Measurements from ENCODE around the gene TMEM63A.

TMEM63A gene

DNA sequence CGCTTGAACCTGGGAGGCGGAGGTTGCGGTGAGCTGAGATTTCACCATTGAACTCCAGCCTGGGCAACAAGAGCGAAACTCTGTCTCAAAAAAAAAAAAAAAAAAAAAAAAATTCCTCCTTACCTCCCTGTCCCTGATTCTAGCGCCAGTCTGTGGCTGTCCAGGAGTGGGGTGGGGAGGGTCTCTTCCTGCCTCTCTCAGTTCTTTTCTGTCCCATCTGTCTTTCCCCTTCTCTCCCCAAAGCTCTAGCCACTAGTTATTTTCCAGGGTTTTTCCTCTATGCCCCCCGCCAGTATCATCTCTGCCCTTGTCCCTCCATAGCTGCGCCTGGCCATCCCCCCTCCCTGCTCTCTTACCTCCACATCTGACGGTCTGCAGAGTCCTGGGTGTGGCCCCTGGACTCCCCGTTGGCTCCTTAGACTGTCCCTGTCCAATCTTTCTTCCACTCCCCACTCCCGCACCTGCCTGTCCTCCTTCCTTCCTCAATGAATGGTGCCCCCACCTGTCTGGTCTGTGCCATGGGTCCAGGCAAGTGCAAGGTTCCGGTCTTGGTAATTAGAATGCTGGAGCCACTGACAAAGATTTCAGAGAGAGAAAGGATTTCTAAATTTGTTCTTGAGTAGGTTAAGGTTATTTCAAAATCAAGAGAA, 1.6 kb upstream of the TMEM63A start:
- DNase-seq = no peak

GRCh38 chr1:225882694-225883615, 775 bp upstream of the TMEM63A start:
- no peak for DNase-seq

- no peak for DNase-seq
Measured at GRCh38 chr1:225881081-225881958, 860 bp downstream of the TMEM63A start.

DNA sequence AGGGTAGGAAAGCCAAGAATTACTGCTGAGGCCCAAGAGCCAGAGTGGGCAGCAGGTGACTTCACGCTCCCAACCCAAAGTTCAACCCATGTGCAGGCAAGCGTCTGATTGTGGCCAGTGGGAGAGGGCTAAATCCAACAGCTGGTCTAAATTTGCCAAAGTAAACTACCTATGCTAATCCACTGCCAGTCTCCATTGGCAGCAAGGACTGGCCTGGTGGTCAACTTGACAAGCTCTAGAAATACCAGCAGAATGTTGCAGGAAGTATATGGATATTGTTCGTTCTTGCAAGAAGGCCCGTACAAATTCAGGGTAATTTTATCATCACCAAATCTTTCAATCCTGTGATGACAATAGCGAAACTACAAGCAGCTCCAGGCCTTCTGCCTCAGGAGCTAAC, 1.5 kb downstream of the TMEM63A start:
- DNase-seq = no peak

GRCh38 chr1:225880222-225880588, 2.0 kb downstream of the TMEM63A start:
- DNase-seq = no peak

GRCh38 chr1:225879521-225880221, 2.5 kb downstream of the TMEM63A start:
- no peak for DNase-seq

DNA sequence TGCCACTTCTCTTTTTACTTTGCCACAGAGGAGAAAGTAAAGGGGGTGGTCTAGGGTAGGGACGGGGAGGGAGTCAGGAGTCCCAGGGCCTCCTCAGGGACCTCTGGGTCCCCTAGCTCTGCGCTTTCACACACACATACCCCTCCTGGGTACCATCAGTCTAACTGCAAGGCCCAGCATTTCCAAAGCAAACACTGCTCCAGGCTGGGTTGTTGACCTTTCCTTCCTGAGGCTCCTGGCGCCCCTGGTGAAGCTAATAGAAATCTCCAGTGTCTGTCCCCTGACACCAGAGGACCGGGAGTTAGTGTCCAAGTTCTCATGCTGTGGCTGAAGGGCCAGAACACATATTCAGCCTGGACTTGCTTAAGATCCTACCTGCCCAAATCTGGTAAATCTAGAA, 3.9 kb downstream of the TMEM63A start:
- no peak for DNase-seq

GRCh38 chr1:225877580-225877979, 4.6 kb downstream of the TMEM63A start:
- DNase-seq = peak; percentile 21

- no peak for DNase-seq
Measured at GRCh38 chr1:225876900-225877510, 5.2 kb downstream of the TMEM63A start.

- peak; percentile 54 for DNase-seq
Measured at GRCh38 chr1:225875044-225875815, 7.0 kb downstream of the TMEM63A start.

DNA sequence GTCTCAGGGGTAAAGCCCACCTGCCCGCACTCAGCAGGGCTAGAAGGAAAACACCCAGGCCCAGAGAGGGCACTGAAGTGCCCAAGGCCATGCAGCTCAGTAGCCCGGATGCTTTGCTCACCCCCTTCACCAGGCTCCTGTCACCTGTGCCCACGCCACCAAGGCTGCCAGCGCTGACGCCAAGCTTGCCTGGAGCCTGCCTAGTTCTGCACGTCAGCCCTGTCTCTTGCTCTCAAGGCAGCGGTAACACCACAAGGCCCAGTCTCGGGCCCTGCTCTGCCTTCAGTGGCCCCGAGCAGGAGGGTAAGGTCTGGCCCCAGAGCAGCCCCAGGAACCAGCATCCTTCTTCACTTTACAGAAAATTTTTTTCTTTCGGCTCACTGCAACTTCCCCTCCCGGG, 7.7 kb downstream of the TMEM63A start:
- DNase-seq = no peak

DNA sequence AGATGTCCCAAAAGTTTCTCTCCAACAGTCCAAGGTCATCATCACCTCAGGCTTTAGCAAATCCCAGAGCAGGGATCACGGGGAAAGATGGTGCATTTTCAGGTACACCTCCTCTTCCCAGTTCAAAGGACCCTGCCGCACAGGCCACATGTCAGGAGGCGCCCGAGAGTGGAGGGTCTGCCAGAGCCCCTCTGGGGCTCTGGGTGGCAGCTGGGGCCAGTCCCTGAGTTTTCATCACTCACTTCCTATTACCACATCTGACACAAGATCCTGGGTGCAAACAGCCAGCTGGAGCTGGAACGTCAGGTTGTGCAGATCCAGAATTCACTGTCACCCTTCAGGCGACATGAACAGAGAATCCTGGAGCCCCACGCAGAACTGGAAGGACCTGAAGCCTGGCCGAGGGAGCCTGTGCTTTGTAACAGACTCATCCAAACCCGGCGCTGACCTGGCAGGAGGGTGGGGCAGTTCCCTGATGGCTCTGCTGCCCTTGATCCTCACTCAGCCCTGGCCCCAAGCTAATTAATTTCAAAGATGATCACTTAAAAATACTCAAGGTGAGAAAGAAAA, 8.8 kb downstream of the TMEM63A start:
- DNase-seq = no peak

DNA sequence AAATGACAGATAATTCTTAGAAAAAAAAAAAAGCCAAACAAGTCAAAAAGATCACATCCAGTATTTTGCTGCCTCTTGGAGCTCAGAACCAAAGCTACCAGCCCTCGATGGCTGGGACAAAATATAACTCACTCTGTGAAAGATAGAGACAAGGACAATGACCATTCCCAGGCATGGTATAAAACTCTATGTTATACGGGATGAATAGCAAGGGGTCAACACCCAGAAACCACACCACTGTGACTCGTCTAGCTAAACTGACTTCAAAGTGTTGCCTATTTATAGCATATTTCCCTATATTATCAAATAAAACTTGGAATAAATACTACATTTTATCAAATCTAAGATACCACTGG, 10.1 kb downstream of the TMEM63A start:
- DNase-seq = no peak

GRCh38 chr1:225871359-225872074, 10.7 kb downstream of the TMEM63A start:
- DNase-seq = peak; percentile 70

- peak; percentile 70 for DNase-seq
Measured at GRCh38 chr1:225870911-225871310, 11.3 kb downstream of the TMEM63A start.

DNA sequence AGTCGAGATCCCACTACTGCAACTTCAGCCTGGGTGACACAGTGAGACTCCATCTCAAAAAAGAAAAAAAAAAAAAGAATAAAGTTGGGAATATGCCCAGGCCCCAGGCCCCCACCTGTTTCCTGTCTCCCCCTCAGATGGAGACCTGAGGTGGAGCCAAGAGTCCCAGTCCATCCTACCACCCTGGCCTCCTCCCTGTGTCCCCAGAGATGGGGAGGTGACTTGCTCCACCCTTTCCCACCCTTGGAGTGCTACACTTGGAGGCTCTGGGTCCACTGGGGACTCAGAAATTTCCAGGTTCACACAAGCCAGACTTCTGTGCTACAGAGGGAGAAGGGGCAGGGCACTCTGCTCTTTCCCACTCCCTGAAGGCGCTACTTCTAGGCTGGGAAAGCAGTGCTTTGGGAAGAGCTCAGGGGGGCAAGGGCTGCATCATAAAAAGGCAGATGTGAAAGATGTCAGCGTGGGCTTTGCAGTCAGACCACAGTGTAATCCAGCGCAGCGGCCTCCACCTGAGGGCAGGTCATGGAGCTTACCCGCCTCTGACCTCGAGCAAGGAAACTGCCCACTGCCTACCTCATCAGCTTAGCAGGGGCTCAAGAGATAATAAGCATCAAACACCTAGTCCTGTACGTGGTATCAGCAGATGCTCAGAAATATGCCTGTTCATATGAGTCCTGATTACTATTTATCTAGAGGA, 13.4 kb downstream of the TMEM63A start:
- no peak for DNase-seq

DNA sequence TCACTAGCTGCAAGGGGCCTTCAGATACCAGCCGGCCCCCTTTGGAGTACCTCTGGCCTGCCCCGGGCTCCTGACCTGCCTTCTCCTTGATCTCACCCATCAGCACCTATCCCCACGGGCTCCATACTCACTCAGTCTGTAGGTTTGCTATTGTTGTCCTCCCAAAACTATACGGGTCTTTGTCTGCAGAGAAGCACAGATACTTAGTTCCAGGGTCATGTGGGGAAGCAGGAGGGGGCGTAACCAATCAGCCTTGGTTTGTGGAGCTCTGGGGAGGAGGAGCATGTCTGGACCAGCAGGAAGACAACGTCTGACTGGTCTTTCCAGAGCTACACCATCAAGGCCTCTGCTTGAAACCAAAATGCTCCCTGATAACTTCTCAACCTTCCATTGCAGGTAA, 15.2 kb downstream of the TMEM63A start:
- DNase-seq = no peak

DNA sequence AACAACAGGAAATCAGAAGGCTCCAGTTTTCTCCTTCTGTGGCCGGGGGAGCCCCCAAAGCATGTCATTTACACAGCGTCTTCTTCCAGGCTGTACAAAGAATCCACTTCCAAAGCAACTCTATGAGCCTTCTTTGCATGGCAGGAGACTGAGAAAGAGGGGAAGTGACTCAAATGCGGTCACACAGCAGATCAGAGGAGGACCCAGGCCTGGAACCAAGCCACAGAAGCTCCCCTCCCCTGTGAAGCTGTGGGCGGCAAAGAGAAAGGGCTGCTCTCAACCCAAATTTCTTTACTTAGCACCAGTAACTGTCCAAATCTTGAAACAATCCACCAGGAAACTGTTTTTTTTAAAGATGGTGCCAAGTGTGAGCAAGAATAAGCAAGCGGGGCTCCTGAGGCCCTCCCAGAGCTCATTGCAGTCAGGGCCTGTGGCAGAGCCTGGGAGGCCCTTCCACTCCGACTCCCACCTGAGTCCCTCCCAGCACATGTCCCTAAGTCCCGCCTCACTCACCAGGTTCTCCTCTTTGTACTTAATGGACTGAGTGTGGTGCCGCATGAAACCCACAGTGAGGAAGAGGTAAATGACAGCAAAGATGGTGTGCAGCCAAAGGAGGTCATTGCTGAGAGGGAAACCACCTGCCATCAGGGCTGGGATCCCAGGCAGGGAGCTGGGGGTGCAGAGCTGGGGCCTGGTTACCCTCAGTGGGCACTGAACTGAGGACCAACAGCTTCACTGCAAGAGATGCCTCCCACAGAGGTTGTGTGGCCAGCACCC, 15.9 kb downstream of the TMEM63A start:
- DNase-seq = no peak

DNA sequence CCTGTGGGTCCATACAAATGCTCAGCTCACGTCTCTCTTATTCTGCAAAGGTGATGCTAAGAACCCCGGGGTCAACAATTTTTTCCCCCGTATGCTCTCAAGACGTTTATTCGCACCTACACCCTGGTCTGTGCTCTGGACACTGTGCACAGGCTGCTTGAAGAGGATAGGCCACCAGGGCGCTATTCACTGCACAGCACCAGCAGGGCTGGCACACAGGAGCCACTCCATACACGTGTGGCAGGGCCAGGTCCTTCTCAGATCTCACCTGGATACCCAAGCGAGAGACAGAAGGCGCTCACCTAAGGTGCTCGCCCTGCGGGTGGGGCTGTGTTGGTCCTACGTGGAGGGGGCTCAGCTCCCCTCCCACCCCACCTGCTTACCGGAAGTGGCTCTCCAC, 16.7 kb downstream of the TMEM63A start:
- DNase-seq = no peak

Data from DMS79 treated with DMSO at 0.1 percent for 48 hours (cell line).